Stimulated activated CD4-positive, alpha-beta T cell treated with anti-CD3 and anti-CD28 coated beads, Interleukin-12 subunit alpha, Interleukin-12 subunit beta, amount 100 ng/mL, for 48 hours (primary cell): ENCODE results near the gene SPRR3.

ENCODE experiments used
- DNase-seq, 3 donors: peaks; one replicate each; pipeline ENCODE4 v3.0.0-alpha.2; 2020; ENCODE audit warnings: low read depth in 2 of 3, low spot score in 1 of 3

SPRR3 gene, protein sequence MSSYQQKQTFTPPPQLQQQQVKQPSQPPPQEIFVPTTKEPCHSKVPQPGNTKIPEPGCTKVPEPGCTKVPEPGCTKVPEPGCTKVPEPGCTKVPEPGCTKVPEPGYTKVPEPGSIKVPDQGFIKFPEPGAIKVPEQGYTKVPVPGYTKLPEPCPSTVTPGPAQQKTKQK

GRCh38 chr1:153001382-153001781 lies at the start of gene SPRR3:
TSS of gene SPRR3 (plus strand) at chr1:153001749. CDS start at chr1:153003021, 1,272 bp downstream.
- DNase-seq, result no peak

- DNase-seq, result no peak
These were observed 47.8 kb upstream of the SPRR3 start for GRCh38 chr1:152953761-152954160.

- no peak for DNase-seq
These were observed 47.1 kb upstream of the SPRR3 start for GRCh38 chr1:152954436-152954835.

DNA sequence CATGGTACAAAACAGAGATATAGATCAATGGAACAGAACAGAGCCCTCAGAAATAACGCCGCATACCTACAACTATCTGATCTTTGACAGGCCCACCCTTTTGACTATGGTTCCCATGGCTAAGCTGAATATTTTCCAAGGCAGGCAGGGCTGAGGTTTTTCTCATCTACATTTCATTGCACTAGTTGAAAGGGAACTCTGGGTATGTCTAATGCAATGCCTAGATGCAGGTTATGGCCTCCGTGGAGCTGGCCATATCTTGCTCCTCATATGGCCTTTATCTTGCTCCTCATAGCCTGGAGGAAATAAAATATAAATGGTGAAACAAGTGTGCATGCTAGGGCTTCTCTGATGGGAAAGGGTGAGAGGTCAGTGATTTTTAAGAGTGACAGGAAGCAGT lies 44.0 kb upstream of the SPRR3 start:
- no peak for DNase-seq

- no peak for DNase-seq
These were observed 42.3 kb upstream of the SPRR3 start for GRCh38 chr1:152959273-152959672.

GRCh38 chr1:152959801-152960451 lies 41.6 kb upstream of the SPRR3 start:
- DNase-seq, result no peak

- DNase-seq, result no peak
These were observed 41.0 kb upstream of the SPRR3 start for GRCh38 chr1:152960452-152961044.

DNA sequence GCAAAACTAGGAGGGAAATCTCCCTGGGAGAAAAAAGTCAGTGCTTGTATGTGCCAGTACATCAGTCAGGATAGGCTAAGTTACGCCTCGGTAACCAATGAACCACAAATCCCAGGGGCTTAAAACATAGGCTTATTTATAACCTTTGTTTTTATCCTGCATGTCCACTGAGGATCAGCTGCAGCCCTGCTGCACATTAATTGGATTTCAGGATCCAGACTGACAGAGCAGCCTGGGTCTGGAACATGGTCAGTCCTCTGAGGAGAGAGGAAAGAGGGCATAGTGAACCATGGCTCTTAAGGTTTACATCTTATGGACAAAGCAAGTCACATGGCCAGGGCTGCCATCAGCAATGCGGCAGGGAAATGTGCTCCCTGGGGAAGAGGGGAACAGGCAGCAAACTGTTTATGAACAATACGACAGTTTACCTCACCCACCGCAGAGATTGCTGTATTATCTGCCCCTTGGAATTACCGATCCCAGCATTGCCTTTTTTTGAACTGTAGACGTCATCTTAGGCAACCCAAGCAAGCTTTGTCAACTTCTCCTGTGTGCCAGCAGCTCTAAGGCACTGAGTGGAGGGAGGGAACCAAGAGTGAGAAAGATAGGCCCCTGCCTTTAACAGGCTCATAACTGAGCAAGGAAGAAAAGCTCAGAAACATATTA lies 40.2 kb upstream of the SPRR3 start:
- no peak for DNase-seq

DNA sequence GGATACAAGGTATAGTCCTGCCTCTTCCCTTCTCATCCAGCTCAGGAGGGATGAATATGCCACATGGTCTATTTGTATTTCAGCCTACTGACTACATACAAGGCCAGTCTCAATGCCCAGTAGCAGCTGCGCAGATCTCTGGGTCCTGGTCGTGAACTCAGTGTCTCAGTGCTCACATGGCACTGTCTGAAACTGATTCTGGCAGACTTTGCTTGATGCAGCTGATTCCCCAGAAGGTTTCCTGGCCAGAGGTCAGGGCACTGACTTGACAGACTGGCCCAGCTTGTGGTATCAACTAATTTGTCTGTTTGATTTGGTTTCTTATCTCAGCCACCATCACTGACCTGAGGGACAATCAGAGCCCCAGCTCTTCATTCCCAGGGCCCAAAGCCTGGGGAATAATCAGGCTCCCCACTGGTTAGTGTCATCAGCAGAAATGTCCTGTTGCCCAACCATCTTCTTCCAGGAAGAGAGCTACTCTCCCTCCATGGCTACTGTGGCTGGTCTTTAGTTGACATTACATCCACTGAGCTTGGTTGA lies 38.6 kb upstream of the SPRR3 start:
- DNase-seq, result no peak

- DNase-seq, result no peak
These were observed 37.0 kb upstream of the SPRR3 start for GRCh38 chr1:152964536-152964935.

GRCh38 chr1:152965853-152966252 lies 35.7 kb upstream of the SPRR3 start:
- no peak for DNase-seq

- no peak for DNase-seq
These were observed 34.3 kb upstream of the SPRR3 start for GRCh38 chr1:152967201-152967600.

DNA sequence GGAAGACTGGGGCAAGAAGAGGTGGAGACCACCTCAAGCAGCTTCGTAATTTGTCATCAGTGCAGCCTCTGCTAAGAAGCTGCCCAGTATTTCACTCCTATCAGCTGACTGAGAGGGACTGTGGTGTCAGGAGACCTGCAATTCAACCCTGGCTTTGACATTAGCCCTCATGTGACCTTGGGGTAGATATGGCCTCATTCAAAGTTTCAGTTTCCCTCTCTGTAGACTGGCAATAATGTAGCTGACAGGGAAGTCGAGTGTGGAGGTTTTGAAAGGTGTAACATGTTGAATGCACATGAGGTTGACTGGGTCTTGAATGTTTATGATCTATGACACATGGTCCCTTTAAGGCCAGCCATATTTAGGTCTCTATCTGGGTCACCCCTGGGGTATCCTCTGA lies 33.3 kb upstream of the SPRR3 start:
- no peak for DNase-seq

DNA sequence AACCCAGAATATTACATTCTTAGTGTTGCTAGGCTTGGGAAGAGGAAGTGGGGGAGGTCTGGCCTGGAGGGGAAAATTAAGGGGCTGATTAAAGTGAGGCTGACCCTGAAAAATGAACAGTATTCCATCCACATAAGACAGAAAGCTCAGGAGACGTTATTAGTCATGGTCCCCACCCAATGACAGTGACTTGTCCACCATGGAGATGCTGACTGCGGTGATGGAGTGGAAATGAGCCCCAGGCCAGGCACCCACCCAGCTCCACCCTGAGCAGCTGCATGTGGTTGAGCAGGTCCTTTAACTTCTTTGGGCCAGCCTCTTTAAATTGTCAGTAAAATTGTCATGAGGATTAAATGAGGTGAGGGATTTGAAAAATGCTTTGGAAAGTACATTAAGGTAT lies 32.5 kb upstream of the SPRR3 start:
- no peak for DNase-seq

GRCh38 chr1:152970495-152970894 lies 31.1 kb upstream of the SPRR3 start, which contains the start of gene SPRR4:
TSS of gene SPRR4 (plus strand) at chr1:152970648. CDS start at chr1:152971891, 1,243 bp downstream.
- no peak for DNase-seq

GRCh38 chr1:152972196-152972886 lies 29.2 kb upstream of the SPRR3 start:
- DNase-seq, result no peak

DNA sequence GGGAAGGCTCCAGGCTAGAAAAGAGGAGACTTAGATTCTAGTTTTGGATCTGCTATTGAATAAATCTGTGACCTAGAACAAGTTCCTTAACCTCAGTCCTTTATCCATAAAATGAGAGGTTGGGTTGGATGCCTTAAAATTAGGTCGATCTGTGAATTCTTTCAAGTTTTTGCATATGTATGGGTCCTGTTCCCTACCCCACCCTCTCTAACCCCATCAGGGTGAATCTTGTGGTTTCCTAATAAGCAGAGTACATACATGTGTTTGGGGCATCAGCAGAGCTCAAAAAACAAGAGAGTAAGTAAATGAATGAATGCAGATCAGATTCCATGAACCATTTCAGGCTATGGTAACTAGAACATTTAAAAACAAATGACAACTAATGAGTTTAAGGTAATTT lies 24.9 kb upstream of the SPRR3 start:
- no peak for DNase-seq

DNA sequence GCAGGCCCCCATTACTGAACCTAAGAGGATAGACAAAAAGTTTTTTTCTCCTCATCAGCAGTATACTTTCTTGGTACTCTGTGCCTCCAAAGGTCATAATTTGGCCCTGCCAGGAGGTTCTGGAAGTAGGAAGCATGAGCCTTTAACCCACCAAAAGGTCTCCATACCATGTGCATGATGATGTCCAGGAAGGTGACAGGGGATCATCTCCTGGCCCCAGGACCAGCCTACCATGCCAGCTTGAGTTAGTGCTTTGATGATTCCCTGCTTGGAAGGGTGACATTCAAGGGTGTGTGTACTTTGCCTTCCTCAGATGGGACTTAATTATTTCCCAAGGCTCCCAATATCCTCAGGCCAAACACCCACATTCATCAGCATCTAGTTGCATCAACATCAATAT lies 23.9 kb upstream of the SPRR3 start:
- DNase-seq, result no peak

DNA sequence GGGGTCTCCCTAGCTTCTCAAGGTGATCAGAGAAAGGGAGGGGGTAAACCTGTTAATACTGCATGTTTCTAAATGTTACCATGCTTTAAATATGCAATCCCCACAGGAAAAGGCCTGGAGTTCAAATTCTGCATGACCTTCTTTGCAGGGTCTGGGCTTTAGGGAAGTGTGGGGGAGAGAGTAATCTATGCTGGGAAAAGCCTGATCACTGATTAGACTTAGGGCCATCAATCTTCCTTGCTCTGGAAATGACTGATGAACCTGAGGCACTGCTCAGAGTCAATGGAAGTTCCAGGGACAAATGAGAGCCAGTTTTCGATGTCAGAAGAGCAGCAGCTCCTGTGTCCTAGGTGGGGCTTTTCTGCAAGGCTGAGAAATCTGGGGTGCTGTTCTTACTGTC lies 20.9 kb upstream of the SPRR3 start:
- DNase-seq, result no peak

DNA sequence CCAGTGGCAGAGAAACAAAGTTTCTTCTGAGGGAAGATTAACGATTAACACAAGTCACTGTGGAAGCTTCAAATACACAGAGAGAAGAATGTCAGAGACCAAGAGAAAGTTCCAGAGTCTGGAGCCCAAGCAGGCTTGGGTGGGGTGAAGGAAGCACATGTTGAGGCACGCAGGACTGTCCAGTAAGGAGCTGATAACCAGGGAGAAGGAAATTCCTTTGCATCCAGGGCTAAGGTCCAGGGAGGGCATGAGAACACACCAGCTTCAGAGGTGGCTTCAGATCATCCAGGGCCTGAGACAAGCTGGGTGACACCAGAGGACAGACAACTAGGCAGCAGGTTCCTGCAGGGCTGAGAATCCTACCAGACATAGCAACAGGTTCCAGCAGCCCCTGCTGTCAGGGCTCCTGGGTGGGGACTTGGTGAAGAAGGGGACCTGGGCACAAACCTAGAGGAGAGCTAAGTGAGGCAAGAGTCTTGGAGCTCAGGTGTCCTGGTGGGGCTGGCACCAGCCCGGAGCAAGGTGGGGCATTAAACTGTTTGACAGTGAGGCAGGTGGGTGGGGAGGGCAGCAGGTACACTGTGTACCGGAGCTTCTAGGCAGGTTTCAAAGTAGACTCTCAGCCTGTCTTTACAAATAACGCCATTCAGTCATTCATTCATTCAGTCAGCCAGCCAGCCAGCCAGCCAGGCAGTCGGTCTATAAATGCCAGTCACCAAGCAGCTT lies 20.2 kb upstream of the SPRR3 start:
- DNase-seq, result no peak

DNA sequence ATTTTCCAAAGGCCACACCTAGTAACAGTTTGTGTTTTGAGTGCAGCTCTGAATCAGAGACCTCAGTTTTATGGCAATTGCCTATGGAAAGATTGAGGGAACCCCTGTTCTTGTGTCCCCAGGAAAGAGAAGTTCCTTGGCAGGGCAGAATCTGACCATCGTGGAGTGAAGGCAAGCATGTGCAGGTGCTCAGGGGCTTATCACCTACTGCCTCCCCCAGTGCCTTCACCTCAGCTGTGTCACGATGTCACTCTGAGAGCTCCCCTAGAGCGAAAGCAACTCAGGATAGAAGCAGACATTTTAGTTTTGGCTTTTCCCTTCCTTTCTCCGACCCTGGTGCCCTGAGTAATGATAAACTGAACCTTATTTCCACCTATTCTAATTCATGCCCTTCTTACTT lies 19.5 kb upstream of the SPRR3 start:
- DNase-seq, result no peak
